IMR-90 (cell line): ENCODE measurements around the gene LANCL1. TPM values are rescaled to one million over a fixed set of nuclear protein-coding genes. Genes with fewer than 3 reads are reported as not detected.

ENCODE experiments used
- ATAC-seq: fragments of 200-7000 bp; cut with Tn5 transposase; 2 replicates; pipeline ENCODE4 v1.9.1; 2020; ENCODE audit warnings: low read depth, mild to moderate bottlenecking, moderate library complexity
- BruUV-seq: library from RNA; stranded (reverse); fragments of 400-500 nt; replicated peaks from 2 replicates; lab custom pipeline; 2021; lab: Mats Ljungman, UMichigan
- CTCF ChIA-PET: fragments of 300-600 bp; formaldehyde crosslinking; extraction: SDS; loops from one replicate; lab custom pipeline; 2021; ENCODE audit warnings: antibody characterized with exemption; lab: Yijun Ruan, JAX
- POLR2A ChIA-PET: fragments of 300-600 bp; sonication (Branson Sonifier 250); formaldehyde crosslinking; loops from one replicate; lab custom pipeline; 2022; ENCODE audit warnings: antibody characterized with exemption; ENCODE audit not compliant: unreplicated experiment; lab: Charles Lee
- DNase-seq: peaks from one replicate; pipeline ENCODE4 v3.0.0; 2013
- H2AFZ ChIP-seq: replicated peaks from 2 replicates; pipeline ENCODE3; 2013; ENCODE audit warnings: low read length, mild to moderate bottlenecking; ENCODE audit not compliant: poor library complexity
- H2AK5ac ChIP-seq: 2 replicates; pipeline ENCODE4 v1.6.1; 2013; ENCODE audit warnings: low read depth, low read length, inconsistent platforms
- H2AK9ac ChIP-seq: replicated peaks from 2 replicates; pipeline ENCODE3; 2013; ENCODE audit warnings: mild to moderate bottlenecking, low read depth, low read length, moderate library complexity; ENCODE audit not compliant: poor library complexity
- H2BK120ac ChIP-seq: 2 replicates; pipeline ENCODE4 v1.6.1; 2013; ENCODE audit warnings: low read depth, low read length, inconsistent platforms
- H2BK15ac ChIP-seq: 3 replicates; pipeline ENCODE4 v1.6.1; 2013; ENCODE audit warnings: low read depth, low read length, inconsistent platforms
- H2BK20ac ChIP-seq: 2 replicates; pipeline ENCODE4 v1.6.1; 2013; ENCODE audit warnings: low read depth, mild to moderate bottlenecking, inconsistent platforms, low read length, moderate library complexity
- H2BK5ac ChIP-seq: 2 replicates; pipeline ENCODE4 v1.6.1; 2013; ENCODE audit warnings: mild to moderate bottlenecking, low read depth, low read length, inconsistent platforms; ENCODE audit not compliant: poor library complexity, severe bottlenecking
- H3K14ac ChIP-seq: replicated peaks from 2 replicates; pipeline ENCODE4 v1.6.1; 2013; ENCODE audit warnings: low read depth, low read length, inconsistent platforms
- H3K18ac ChIP-seq: 2 replicates; pipeline ENCODE4 v1.6.1; 2013; ENCODE audit warnings: low read depth, low read length, control low read depth
- H3K23ac ChIP-seq: 2 replicates; pipeline ENCODE4 v1.6.1; 2013; ENCODE audit warnings: low read depth, low read length, inconsistent platforms
- H3K27ac ChIP-seq: 2 replicates; pipeline ENCODE4 v1.5.1; 2013; ENCODE audit warnings: mild to moderate bottlenecking, control low read depth, low read length; ENCODE audit not compliant: insufficient read depth
- H3K27me3 ChIP-seq: 2 replicates; pipeline ENCODE4 v1.6.1; 2013; ENCODE audit warnings: low read length; ENCODE audit not compliant: control insufficient read depth, insufficient read depth
- H3K36me3 ChIP-seq: 2 replicates; pipeline ENCODE4 v1.6.1; 2013; ENCODE audit warnings: low read length, mixed read lengths; ENCODE audit not compliant: control insufficient read depth, insufficient read depth
- H3K4ac ChIP-seq: 2 replicates; pipeline ENCODE4 v1.6.1; 2013; ENCODE audit warnings: low read depth, low read length, inconsistent platforms
- H3K4me1 ChIP-seq: 2 replicates; pipeline ENCODE4 v1.6.1; 2013; ENCODE audit warnings: low read length, mixed read lengths; ENCODE audit not compliant: control insufficient read depth, insufficient read depth
- H3K4me2 ChIP-seq: 2 replicates; pipeline ENCODE4 v1.6.1; 2013; ENCODE audit warnings: low read depth, mild to moderate bottlenecking, control low read depth, low read length, moderate library complexity
- H3K4me3 ChIP-seq: 2 replicates; pipeline ENCODE4 v1.5.1; 2013; ENCODE audit warnings: low read depth, mild to moderate bottlenecking, control low read depth, low read length, moderate library complexity; ENCODE audit not compliant: insufficient read depth
- H3K56ac ChIP-seq: 2 replicates; pipeline ENCODE4 v1.6.1; 2013; ENCODE audit warnings: low read length, inconsistent platforms; ENCODE audit not compliant: insufficient read depth; ENCODE audit errors: extremely low read depth
- H3K79me1 ChIP-seq, 2 experiments: 2 replicates each; pipeline ENCODE4 v1.6.1; 2013; ENCODE audit warnings: low read length in 2 of 2, inconsistent platforms in 1 of 2, low read depth in 1 of 2
- H3K9ac ChIP-seq: 2 replicates; pipeline ENCODE4 v1.6.1; 2013; ENCODE audit warnings: low read depth, low read length, control low read depth
- H3K9me1 ChIP-seq: 2 replicates; pipeline ENCODE4 v1.6.1; 2013; ENCODE audit warnings: low read length, inconsistent platforms; ENCODE audit not compliant: insufficient read depth
- H3K9me3 ChIP-seq: 2 replicates; pipeline ENCODE4 v1.6.1; 2013; ENCODE audit warnings: low read length; ENCODE audit not compliant: control insufficient read depth, insufficient read depth
- H4K20me1 ChIP-seq: 2 replicates; pipeline ENCODE4 v1.6.1; 2013; ENCODE audit warnings: low read length, inconsistent platforms; ENCODE audit not compliant: insufficient read depth
- H4K5ac ChIP-seq: 2 replicates; pipeline ENCODE4 v1.6.1; 2013; ENCODE audit warnings: mild to moderate bottlenecking, low read depth, low read length, control low read depth
- H4K8ac ChIP-seq, 2 experiments: 2 replicates each; pipeline ENCODE4 v1.6.1; 2013; ENCODE audit warnings: low read depth in 2 of 2, low read length in 2 of 2, control low read depth in 1 of 2, inconsistent platforms in 1 of 2
- H4K91ac ChIP-seq: 2 replicates; pipeline ENCODE4 v1.6.1; 2013; ENCODE audit warnings: low read depth, low read length, inconsistent platforms; ENCODE audit not compliant: insufficient read depth
- MAFK ChIP-seq: IDR thresholded peaks from 2 replicates; pipeline ENCODE4 v1.6.1; 2012; ENCODE audit warnings: low read depth, low read length, improper control_type of control experiment
- NFE2L2 ChIP-seq: fragments of 150-350 bp; IDR thresholded peaks from 2 replicates; pipeline ENCODE4 v1.6.1; 2016; ENCODE audit warnings: low read depth, mild to moderate bottlenecking, low read length
- RFX5 ChIP-seq: IDR thresholded peaks from 2 replicates; pipeline ENCODE4 v1.8.0; 2012; ENCODE audit warnings: low read depth, mild to moderate bottlenecking, low read length, moderate library complexity
- SMC3 ChIP-seq: fragments of 150-350 bp; IDR thresholded peaks from 2 replicates; pipeline ENCODE4 v1.6.1; 2016; ENCODE audit warnings: low read depth, mild to moderate bottlenecking, antibody characterized with exemption, low read length, moderate library complexity
- WGBS, 2 experiments: methylation state at CpG; one replicate each; pipeline versions ENCODE4 v1.1.5 to v1.1.7; 2013; ENCODE audit warnings: missing lambda C conversion rate in 2 of 2; ENCODE audit not compliant: insufficient read length in 1 of 2; ENCODE audit errors: extremely low coverage in 2 of 2; 5-methylcytosine and 5-hydroxymethylcytosine counted together
- dilution Hi-C: fragments of 300-500 bp; cut with HindIII; formaldehyde crosslinking; loops from one replicate; pipeline ENCODE4 v1.14.3; 2018; ENCODE audit warnings: low sequenced_read_pairs; ENCODE audit not compliant: unreplicated experiment
- in situ Hi-C: fragments of 300-500 bp; cut with MboI; formaldehyde crosslinking; loops from 3 replicates; pipeline ENCODE4 v1.14.3; 2019; ENCODE audit warnings: low sequenced_read_pairs, inconsistent platforms, mixed read lengths
- intact Hi-C: fragments of 100-400 bp; cut with micrococcal nuclease; formaldehyde crosslinking; loops from 2 replicates; pipeline ENCODE4 v1.10.0; 2022
- polyA plus RNA-seq, 3 experiments: library from polyadenylated mRNA; depleted of rRNA; stranded (reverse); fragments of >200 nt; gene quantifications; 2 replicates each; pipeline ENCODE4 v1.2.3, GENCODE V29; 2012; ENCODE audit warnings: low replicate concordance in 1 of 3
- total RNA-seq: library from RNA; depleted of rRNA; stranded (reverse); fragments of >200 nt; gene quantifications from 2 replicates; pipeline ENCODE4 v1.2.3, GENCODE V29; 2012

LANCL1 gene
- total and polyA plus RNA-seq, 2 of the 4 experiments (the other 2 are of a cell fraction), result 29.7 to 53.8 TPM

DNA sequence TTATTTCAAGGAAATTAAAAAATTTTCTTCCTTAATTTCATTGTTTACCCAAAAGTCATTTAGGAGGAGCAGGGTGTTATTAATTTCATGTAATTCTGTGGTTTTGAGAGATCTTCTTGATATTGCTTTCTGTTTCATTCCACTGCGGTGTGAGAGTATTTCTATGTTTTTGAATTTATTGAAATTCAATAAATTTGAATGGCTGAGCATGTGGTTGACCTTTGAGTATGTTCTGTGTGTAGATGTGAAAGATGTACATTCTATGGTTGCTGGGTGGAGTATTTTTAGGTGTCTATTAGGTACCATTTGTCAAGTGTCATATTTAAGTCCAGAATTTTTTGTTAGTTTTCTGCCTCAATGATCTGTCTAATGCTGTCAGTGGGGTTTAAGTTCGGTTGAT is 39.4 kb upstream of the LANCL1 start:
- H4K5ac ChIP-seq, result no peak overlapping the region
- H3K4me2 ChIP-seq, result no peak overlapping the region
- POLR2A ChIA-PET, result no interaction called here
- no peak overlapping the region for H3K4me3 ChIP-seq
- WGBS, 2 experiments, result no CpG with 5 or more reads among the region's 2 CpGs
- no peaks in the 10 kb centered on the region for H3K36me3 ChIP-seq
- H3K23ac ChIP-seq, result no peak overlapping the region
- no peak overlapping the region for H2BK15ac ChIP-seq
- H3K14ac ChIP-seq, result no peak overlapping the region
- no peak overlapping the region for H3K4ac ChIP-seq
- H3K27ac ChIP-seq, result no peak overlapping the region
- no TSS peak for BruUV-seq
- no peak overlapping the region for H3K56ac ChIP-seq
- H4K91ac ChIP-seq, result no peak overlapping the region
- no peak overlapping the region for H2BK5ac ChIP-seq
- no peak overlapping the region for H3K9ac ChIP-seq
- H4K20me1 ChIP-seq, result no peaks in the 10 kb centered on the region
- CTCF ChIA-PET, result no interaction called here
- DNase-seq (no peak), ATAC-seq (no peak)
- H2AFZ ChIP-seq, result no peak overlapping the region
- TF ChIP-seq MAFK, result no peak
- no peak for TF ChIP-seq NFE2L2
- no peak for TF ChIP-seq SMC3
- no peak for TF ChIP-seq RFX5
- H2AK9ac ChIP-seq, result no peak overlapping the region
- no peaks in the 10 kb centered on the region for H3K9me1 ChIP-seq
- H3K79me1 ChIP-seq, result no peaks in the 10 kb centered on the region
- no peaks in the 10 kb centered on the region for H3K27me3 ChIP-seq
- no peak overlapping the region for H4K8ac ChIP-seq
- no peaks in the 10 kb centered on the region for H3K9me3 ChIP-seq
- H2AK5ac ChIP-seq, result no peak overlapping the region
- intact Hi-C loops (no loop called here), dilution Hi-C loops (no loop called here), in situ Hi-C loops (no loop called here)
- H3K4me1 ChIP-seq, result no peaks in the 10 kb centered on the region
- no peak overlapping the region for H2BK20ac ChIP-seq
- H3K18ac ChIP-seq, result no peak overlapping the region
- H2BK120ac ChIP-seq, result no peak overlapping the region
